ENCODE results near the gene HS3ST6. TPM values are rescaled to one million over a fixed set of nuclear protein-coding genes. Genes with fewer than 3 reads are reported as not detected.

HS3ST6 gene
- total and polyA plus RNA-seq, 9 of the 15 experiments (the other 6 are each of a cell fraction or from before 2014, with no cell fraction given) = not detected

GRCh38 chr16:1917056-1917664 is 1.1 kb downstream of the HS3ST6 start:
- H3K79me2 ChIP-seq (ENCODE audit: control insufficient read depth, insufficient read depth, low read length) = no peaks in the 10 kb centered on the region
- CTCF ChIA-PET (ENCODE audit: low intra/inter-chr PET ratio) = no interaction called here
- in situ Hi-C loops (cut with MboI) = no loop called here
- peaks cover 22 to 49% of the 10 kb centered on the region in 2 experiments; a peak in 4 of 5 replicates for H3K27me3 ChIP-seq (ENCODE audit: control insufficient read depth in 2 of 2, insufficient read depth in 2 of 2, low read length in 2 of 2)
- 0 out of 2 replicates have a peak, but pooled peaks cover 11% of the 10 kb centered on the region for H4K20me1 ChIP-seq (replicated peaks; ENCODE audit: control insufficient read depth, insufficient read depth, low read length)
- TF ChIP-seq SETDB1 (IDR thresholded peaks at IDR 0.05; ENCODE audit: low read length) (no peak), DNMT1 (IDR thresholded peaks at IDR 0.05) (no peak), KHSRP (IDR thresholded peaks at IDR 0.05) (no peak), ZMIZ1 (IDR thresholded peaks at IDR 0.05; ENCODE audit: low read depth in 2 of 2, low read length in 2 of 2) (no peak)
- H3K27ac ChIP-seq (ENCODE audit: extremely low read depth, low read depth, low read length) = no peak overlapping the region
- no peaks in the 10 kb centered on the region for H3K9me1 ChIP-seq (ENCODE audit: control insufficient read depth, insufficient read depth, low read length)
- 7% methylated on average over 22 of the region's 22 CpGs for WGBS (ENCODE audit: insufficient coverage, low coverage, missing lambda C conversion rate)
- POLR2A ChIA-PET = no interaction called here
- ATAC-seq (no peak), DNase-seq (ENCODE audit: extremely low read depth in 1 of 4, low spot score in 3 of 4) (no peak), FAIRE-seq (no peak)
- H3K4me1 ChIP-seq (replicated peaks in 1 of 2; ENCODE audit: control insufficient read depth in 2 of 2, insufficient read depth in 2 of 2, low read length in 2 of 2) = peaks cover 6 to 65% of the 10 kb centered on the region in 2 experiments; a peak in 4 of 5 replicates
- H2AFZ ChIP-seq (ENCODE audit: low read depth, low read length) = no peak overlapping the region
- no peak overlapping the region for H3K4me3 ChIP-seq
- intact Hi-C loops (cut with micrococcal nuclease) = no loop called here
- H3K9me3 ChIP-seq (replicated peaks; ENCODE audit: control insufficient read depth, insufficient read depth, low read depth, low read length) = no peaks in the 10 kb centered on the region
- H3K9ac ChIP-seq (ENCODE audit: insufficient read depth in 1 of 2, low read depth in 2 of 2, low read length in 2 of 2) = no peak overlapping the region
- no peak overlapping the region for H3K4me2 ChIP-seq (ENCODE audit: insufficient read depth, low read length)
- no TSS peak for BruUV-seq (replicated peaks)
- no peaks in the 10 kb centered on the region for H3K36me3 ChIP-seq (ENCODE audit: control insufficient read depth, insufficient read depth, low read length)
